ENCODE results near the gene ARHGAP42. TPM values are rescaled to one million over a fixed set of nuclear protein-coding genes. Genes with fewer than 3 reads are reported as not detected.

The ARHGAP42 gene
- total and polyA plus RNA-seq, 2 of the 13 experiments (the other 11 are each of a cell fraction or from before 2014, with no cell fraction given) = 2.5 to 4.3 TPM

DNA sequence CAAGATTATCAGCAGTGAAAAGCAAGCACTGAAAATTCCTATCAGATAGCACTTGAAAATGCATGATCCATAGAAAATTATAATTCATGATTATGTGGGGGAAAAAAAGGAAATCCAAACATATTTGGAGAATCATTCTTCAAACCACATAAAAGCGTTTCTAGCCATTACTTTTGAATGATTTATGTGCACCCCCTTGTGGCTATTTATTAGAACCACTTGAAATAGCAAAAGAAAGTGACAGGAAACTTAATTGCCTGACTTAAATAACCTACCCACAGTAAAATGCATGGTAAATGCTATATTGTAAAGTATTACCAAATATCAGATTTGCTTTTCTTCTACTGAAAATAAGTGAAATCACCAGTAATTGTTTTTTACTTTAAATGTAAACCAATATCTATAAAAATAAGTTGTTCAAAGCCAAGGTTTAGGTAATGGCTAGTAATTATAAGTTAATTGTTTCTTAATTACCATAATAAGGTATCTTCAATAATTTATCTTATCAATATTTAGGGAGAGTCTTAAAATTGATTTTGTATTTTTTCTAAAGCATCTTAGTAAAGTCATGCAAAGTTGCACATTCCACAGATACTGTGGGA is 168.5 kb downstream of the ARHGAP42 start:
- no TSS peak for BruUV-seq (replicated peaks)
- no peaks in the 10 kb centered on the region for H3K79me2 ChIP-seq (ENCODE audit: insufficient read depth, low read length)
- H3K36me3 ChIP-seq (replicated peaks in 1 of 2; ENCODE audit: control insufficient read depth in 1 of 2, insufficient read depth in 2 of 2, low read length in 2 of 2) = no peaks in the 10 kb centered on the region
- H3K4me1 ChIP-seq (ENCODE audit: insufficient read depth, low read length) = no peaks in the 10 kb centered on the region
- TF ChIP-seq, protein P1, sequence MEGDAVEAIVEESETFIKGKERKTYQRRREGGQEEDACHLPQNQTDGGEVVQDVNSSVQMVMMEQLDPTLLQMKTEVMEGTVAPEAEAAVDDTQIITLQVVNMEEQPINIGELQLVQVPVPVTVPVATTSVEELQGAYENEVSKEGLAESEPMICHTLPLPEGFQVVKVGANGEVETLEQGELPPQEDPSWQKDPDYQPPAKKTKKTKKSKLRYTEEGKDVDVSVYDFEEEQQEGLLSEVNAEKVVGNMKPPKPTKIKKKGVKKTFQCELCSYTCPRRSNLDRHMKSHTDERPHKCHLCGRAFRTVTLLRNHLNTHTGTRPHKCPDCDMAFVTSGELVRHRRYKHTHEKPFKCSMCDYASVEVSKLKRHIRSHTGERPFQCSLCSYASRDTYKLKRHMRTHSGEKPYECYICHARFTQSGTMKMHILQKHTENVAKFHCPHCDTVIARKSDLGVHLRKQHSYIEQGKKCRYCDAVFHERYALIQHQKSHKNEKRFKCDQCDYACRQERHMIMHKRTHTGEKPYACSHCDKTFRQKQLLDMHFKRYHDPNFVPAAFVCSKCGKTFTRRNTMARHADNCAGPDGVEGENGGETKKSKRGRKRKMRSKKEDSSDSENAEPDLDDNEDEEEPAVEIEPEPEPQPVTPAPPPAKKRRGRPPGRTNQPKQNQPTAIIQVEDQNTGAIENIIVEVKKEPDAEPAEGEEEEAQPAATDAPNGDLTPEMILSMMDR (CRISPR knock-in tag; IDR thresholded peaks at IDR 0.05) = peak; percentile 59
- TF ChIP-seq AGO2 (optimal IDR thresholded peaks at IDR 0.05; ENCODE audit: low read depth, low read length) (no peak), RAD21 (CRISPR knock-in tag; IDR thresholded peaks at IDR 0.05) (peak; percentile 15; the same call in 1 of the 2 replicates), SMC3 (IDR thresholded peaks at IDR 0.05; ENCODE audit: low read length) (peak; percentile 81), MIXL1 (CRISPR knock-in tag; IDR thresholded peaks at IDR 0.05) (0 out of 2 replicates have a peak, but pooled peaks have one; percentile 26), STAG1 (CRISPR knock-in tag; IDR thresholded peaks at IDR 0.05) (peak; percentile 71), ZNF776 (CRISPR knock-in tag; IDR thresholded peaks at IDR 0.05) (no peak)
- TF ChIP-seq, protein P2, sequence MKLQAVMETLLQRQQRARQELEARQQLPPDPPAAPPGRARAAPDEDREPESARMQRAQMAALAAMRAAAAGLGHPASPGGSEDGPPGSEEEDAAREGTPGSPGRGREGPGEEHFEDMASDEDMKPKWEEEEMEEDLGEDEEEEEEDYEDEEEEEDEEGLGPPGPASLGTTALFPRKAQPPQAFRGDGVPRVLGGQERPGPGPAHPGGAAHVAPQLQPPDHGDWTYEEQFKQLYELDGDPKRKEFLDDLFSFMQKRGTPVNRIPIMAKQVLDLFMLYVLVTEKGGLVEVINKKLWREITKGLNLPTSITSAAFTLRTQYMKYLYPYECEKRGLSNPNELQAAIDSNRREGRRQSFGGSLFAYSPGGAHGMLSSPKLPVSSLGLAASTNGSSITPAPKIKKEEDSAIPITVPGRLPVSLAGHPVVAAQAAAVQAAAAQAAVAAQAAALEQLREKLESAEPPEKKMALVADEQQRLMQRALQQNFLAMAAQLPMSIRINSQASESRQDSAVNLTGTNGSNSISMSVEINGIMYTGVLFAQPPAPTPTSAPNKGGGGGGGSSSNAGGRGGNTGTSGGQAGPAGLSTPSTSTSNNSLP (IDR thresholded peaks at IDR 0.05; ENCODE audit: low read depth, low read length) = peak; percentile 16; the same call in 1 of the 2 replicates
- TF ChIP-seq, protein P3, sequence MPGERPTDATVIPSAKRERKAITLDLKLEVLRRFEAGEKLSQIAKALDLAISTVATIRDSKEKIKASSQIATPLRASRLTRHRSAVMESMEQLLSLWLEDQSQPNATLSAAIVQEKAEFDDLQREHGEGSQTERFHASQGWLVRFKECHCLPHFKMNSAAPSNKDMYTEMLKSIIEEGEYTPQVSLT (CRISPR knock-in tag; IDR thresholded peaks at IDR 0.05; ENCODE audit: borderline replicate concordance, low read depth) = no peak
- TF ChIP-seq, protein P4, sequence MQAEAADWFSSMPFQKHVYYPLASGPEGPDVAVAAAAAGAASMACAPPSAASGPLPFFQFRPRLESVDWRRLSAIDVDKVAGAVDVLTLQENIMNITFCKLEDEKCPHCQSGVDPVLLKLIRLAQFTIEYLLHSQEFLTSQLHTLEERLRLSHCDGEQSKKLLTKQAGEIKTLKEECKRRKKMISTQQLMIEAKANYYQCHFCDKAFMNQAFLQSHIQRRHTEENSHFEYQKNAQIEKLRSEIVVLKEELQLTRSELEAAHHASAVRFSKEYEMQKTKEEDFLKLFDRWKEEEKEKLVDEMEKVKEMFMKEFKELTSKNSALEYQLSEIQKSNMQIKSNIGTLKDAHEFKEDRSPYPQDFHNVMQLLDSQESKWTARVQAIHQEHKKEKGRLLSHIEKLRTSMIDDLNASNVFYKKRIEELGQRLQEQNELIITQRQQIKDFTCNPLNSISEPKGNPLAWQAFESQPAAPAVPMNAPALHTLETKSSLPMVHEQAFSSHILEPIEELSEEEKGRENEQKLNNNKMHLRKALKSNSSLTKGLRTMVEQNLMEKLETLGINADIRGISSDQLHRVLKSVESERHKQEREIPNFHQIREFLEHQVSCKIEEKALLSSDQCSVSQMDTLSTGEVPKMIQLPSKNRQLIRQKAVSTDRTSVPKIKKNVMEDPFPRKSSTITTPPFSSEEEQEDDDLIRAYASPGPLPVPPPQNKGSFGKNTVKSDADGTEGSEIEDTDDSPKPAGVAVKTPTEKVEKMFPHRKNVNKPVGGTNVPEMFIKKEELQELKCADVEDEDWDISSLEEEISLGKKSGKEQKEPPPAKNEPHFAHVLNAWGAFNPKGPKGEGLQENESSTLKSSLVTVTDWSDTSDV (CRISPR knock-in tag; IDR thresholded peaks at IDR 0.05) = no peak
- no peak overlapping the region for H3K9ac ChIP-seq (ENCODE audit: insufficient read depth, low read depth, low read length)
- in situ Hi-C loops (cut with HindIII; ENCODE audit: extremely low pct_ligation_motif_present, low pct_unique_long_range_greater_than_20kb) (loop anchor here (10.0 kb wide), 1 partner anchor 171 kb away; the partner anchor contains the start of gene ARHGAP42), intact Hi-C loops (cut with micrococcal nuclease; ENCODE audit: unreplicated experiment) (loop anchor here (1.0 to 2.0 kb wide), 3 partner anchors 77 to 279 kb away; no protein-coding TSS in a partner anchor)
- H3K27ac ChIP-seq (ENCODE audit: extremely low read length, insufficient read depth, low read length) = no peak overlapping the region
- DNase-seq (ENCODE audit: low spot score) (peak; percentile 36), ATAC-seq (no peak), FAIRE-seq (no peak)
- no peak overlapping the region for H2AFZ ChIP-seq (ENCODE audit: low read length)
- 12% methylated on average over 1 of the region's 1 CpG for WGBS (ENCODE audit: low lambda C conversion rate)
- ChIA-PET POLR2A (no interaction called here), CTCF (ENCODE audit: low intra/inter-chr PET ratio, low total read pairs) (interaction anchor here (1.3 to 2.9 kb wide), 2 partner anchors 106 to 279 kb away, joined by 4 to 34 read pairs; no protein-coding TSS in a partner anchor)
- H3K27me3 ChIP-seq (ENCODE audit: control insufficient read depth in 1 of 2, insufficient read depth in 2 of 2, low read length in 2 of 2) = no peaks in the 10 kb centered on the region
- no peaks in the 10 kb centered on the region for H3K9me3 ChIP-seq (ENCODE audit: low read length)
- no peak overlapping the region for H3K4me2 ChIP-seq (ENCODE audit: low read depth, low read length)
- H3K4me3 ChIP-seq (replicated peaks in 1 of 3; ENCODE audit: insufficient read depth in 1 of 3, low read depth in 2 of 3, low read length in 3 of 3) = no peak overlapping the region
- no peaks in the 10 kb centered on the region for H4K20me1 ChIP-seq (ENCODE audit: insufficient read depth, low read length)

Data from HepG2 (cell line).